ENCODE results near the gene DYRK1B. TPM values are rescaled to one million over a fixed set of nuclear protein-coding genes. Genes with fewer than 3 reads are reported as not detected.
"Not testable (repeated sequence)": the region's sequence is repeated elsewhere in the genome, so short reads cannot be mapped to it uniquely, and the experiment has no call there.

Gene DYRK1B
- polyA plus RNA-seq, 1 of the 3 experiments (the other 2 are of a cell fraction), result 17.2 TPM

DNA sequence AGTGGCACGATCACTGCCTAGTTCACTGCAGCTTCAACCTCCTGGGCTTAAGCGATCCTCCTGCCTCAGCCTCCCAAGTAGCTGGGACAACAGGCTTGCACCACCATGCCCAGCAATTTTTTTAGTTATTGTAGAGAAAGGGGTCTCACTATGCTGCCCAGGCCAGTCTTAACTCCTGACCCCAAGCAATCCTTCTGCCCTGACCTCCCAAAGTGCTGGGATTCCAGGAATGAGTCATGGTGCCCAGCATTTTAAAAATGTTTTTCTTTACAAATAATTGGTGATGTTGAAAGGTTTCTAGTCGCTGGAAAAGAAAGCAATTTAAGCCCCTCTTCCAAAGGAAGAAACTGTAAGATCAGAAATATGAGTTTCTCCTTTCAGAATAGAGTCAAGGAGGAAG is 19.4 kb downstream of the DYRK1B start (continued):
- no peak for TF ChIP-seq NRF1 (IDR thresholded peaks at IDR 0.05; ENCODE audit: low read depth, low read length)
- TF ChIP-seq CHD2 (IDR thresholded peaks at IDR 0.05; ENCODE audit: low read length, partially characterized antibody), result no peak
- no peak for TF ChIP-seq GATA2 (CRISPR knock-in tag; IDR thresholded peaks at IDR 0.05)
- TF ChIP-seq JUND (IDR thresholded peaks at IDR 0.05), result no peak
- TF ChIP-seq SIN3A (IDR thresholded peaks at IDR 0.05; ENCODE audit: borderline replicate concordance, low read depth, low read length), result no peak

DNA sequence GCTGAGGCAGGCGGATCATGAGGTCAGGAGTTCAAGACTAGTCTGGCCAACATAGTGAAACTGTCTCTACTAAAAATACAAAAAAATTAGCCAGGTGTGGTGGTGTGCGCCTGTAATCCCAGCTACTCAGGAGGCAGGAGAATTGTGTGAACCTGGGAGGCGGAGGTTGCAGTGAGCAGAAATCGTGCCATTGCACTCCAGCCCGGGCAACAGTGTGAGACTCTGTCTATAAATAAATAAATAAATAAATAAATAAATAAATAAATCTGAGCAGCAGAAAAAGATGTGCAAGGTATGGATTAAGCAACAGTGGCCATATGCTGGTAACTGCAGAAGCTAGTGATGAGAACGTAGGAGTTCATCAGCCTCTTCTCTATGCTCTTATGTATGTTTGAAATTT is 19.9 kb downstream of the DYRK1B start:
- H3F3A ChIP-seq (replicated peaks; ENCODE audit: insufficient read depth); H2AFZ ChIP-seq (ENCODE audit: low read depth); H3K4me1 ChIP-seq (ENCODE audit: control insufficient read depth in 1 of 2, insufficient read depth in 2 of 2, low read depth in 1 of 2, low read length in 1 of 2); H3K27ac ChIP-seq (ENCODE audit: low read depth in 2 of 2, low read length in 1 of 2); H3K9me3 ChIP-seq; H3K27me3 ChIP-seq (ENCODE audit: insufficient read depth); H3K4me3 ChIP-seq (ENCODE audit: low read depth in 2 of 2, low read length in 1 of 2); H3K79me2 ChIP-seq (ENCODE audit: insufficient read depth); DNase-seq; POLR2A ChIA-PET; H3K9ac ChIP-seq; H4K20me1 ChIP-seq (ENCODE audit: insufficient read depth); H3K36me3 ChIP-seq (replicated peaks in 1 of 2; ENCODE audit: control insufficient read depth in 1 of 2, insufficient read depth in 2 of 2, low read length in 1 of 2); H3K4me2 ChIP-seq; H3K9me2 ChIP-seq: not testable (repeated sequence)
- WGBS (ENCODE audit: low lambda C conversion rate), result 93% methylated on average over 6 of the region's 6 CpGs
- CTCF ChIA-PET, result interaction anchor here (0.9 kb wide), 1 partner anchor 12 kb away, joined by 3 read pairs; no protein-coding TSS in a partner anchor

DNA sequence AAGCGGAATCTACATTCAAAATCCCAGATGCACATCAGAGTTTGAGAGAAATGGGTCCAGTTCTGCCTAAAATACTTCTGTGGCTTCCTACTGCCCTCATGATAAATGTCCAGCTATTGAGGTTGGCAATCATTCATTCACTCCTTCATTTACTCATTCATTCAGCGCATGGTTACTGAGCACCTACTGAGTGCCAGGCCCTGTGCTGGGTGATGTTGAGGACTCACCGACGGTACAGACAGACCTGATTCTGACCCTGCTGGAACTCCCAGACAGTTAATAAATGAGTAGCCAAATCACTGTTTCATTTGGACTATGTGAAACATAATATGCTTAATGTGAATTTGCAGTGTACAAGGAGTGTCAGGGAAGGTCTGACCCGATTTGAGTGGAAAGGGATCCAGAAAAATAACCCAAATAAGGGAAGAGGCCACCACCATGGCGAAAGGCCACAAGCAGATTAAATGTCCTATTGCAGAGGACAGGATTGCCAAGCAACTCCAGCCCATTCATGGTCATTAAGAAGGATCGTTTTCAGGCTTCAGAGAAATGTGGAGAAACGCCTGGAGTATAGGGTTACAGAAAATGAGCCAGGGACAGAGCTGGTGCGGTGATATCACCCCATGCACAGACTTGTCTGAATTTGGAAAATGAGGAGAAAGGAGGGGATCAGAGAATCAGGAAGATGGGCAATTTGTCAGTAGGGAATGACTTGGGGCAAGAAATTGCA is 20.5 kb downstream of the DYRK1B start:
- ChIA-PET CTCF (interaction anchor here (0.9 to 1.3 kb wide), 2 partner anchors 11 to 29 kb away, joined by 3 to 4 read pairs; no protein-coding TSS in a partner anchor), POLR2A (no interaction called here)
- Histone ChIP-seq H2AFZ (ENCODE audit: low read depth) (no peak overlapping the region), H3K27ac (ENCODE audit: low read depth in 2 of 2, low read length in 1 of 2) (no peak overlapping the region), H3K36me3 (replicated peaks in 1 of 2; ENCODE audit: control insufficient read depth in 1 of 2, insufficient read depth in 2 of 2, low read length in 1 of 2) (no peaks in the 10 kb centered on the region), H3K4me3 (ENCODE audit: low read depth in 2 of 2, low read length in 1 of 2) (no peak overlapping the region), H3K4me2 (no peak overlapping the region), H3K9ac (no peak overlapping the region), H3K27me3 (ENCODE audit: insufficient read depth) (no peaks in the 10 kb centered on the region), H3K9me2 (no peaks in the 10 kb centered on the region), H3K79me2 (ENCODE audit: insufficient read depth) (no peaks in the 10 kb centered on the region), H3K4me1 (ENCODE audit: control insufficient read depth in 1 of 2, insufficient read depth in 2 of 2, low read depth in 1 of 2, low read length in 1 of 2) (no peaks in the 10 kb centered on the region), H3K9me3 (no peaks in the 10 kb centered on the region), H3F3A (replicated peaks; ENCODE audit: insufficient read depth) (no peaks in the 10 kb centered on the region), H4K20me1 (ENCODE audit: insufficient read depth) (no peaks in the 10 kb centered on the region)
- no peak for DNase-seq
- 74% methylated on average over 9 of the region's 9 CpGs for WGBS (ENCODE audit: low lambda C conversion rate)
- no peak for TF ChIP-seq YY1 (IDR thresholded peaks at IDR 0.05; ENCODE audit: low read depth)
- TF ChIP-seq, protein P1, sequence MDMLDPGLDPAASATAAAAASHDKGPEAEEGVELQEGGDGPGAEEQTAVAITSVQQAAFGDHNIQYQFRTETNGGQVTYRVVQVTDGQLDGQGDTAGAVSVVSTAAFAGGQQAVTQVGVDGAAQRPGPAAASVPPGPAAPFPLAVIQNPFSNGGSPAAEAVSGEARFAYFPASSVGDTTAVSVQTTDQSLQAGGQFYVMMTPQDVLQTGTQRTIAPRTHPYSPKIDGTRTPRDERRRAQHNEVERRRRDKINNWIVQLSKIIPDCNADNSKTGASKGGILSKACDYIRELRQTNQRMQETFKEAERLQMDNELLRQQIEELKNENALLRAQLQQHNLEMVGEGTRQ (IDR thresholded peaks at IDR 0.05; ENCODE audit: borderline replicate concordance, low read depth, low read length), result no peak
- no peak for TF ChIP-seq MEF2A (IDR thresholded peaks at IDR 0.05; ENCODE audit: borderline replicate concordance, low read depth)
- no peak for TF ChIP-seq FOXM1 (IDR thresholded peaks at IDR 0.05; ENCODE audit: low read depth)
- no peak for TF ChIP-seq GATA2 (CRISPR knock-in tag; IDR thresholded peaks at IDR 0.05)
- TF ChIP-seq EZH2phosphoT487 (IDR thresholded peaks at IDR 0.05; ENCODE audit: borderline replicate concordance, low read depth), result no peak
- TF ChIP-seq TCF12 (IDR thresholded peaks at IDR 0.05), result no peak
- no peak for TF ChIP-seq RAD21 (IDR thresholded peaks at IDR 0.05; ENCODE audit: low read length)
- no peak for TF ChIP-seq CHD2 (IDR thresholded peaks at IDR 0.05; ENCODE audit: low read length, partially characterized antibody)
- TF ChIP-seq, protein P2, sequence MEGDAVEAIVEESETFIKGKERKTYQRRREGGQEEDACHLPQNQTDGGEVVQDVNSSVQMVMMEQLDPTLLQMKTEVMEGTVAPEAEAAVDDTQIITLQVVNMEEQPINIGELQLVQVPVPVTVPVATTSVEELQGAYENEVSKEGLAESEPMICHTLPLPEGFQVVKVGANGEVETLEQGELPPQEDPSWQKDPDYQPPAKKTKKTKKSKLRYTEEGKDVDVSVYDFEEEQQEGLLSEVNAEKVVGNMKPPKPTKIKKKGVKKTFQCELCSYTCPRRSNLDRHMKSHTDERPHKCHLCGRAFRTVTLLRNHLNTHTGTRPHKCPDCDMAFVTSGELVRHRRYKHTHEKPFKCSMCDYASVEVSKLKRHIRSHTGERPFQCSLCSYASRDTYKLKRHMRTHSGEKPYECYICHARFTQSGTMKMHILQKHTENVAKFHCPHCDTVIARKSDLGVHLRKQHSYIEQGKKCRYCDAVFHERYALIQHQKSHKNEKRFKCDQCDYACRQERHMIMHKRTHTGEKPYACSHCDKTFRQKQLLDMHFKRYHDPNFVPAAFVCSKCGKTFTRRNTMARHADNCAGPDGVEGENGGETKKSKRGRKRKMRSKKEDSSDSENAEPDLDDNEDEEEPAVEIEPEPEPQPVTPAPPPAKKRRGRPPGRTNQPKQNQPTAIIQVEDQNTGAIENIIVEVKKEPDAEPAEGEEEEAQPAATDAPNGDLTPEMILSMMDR (IDR thresholded peaks at IDR 0.05), result no peak
- no peak for TF ChIP-seq SIN3A (IDR thresholded peaks at IDR 0.05; ENCODE audit: borderline replicate concordance, low read depth, low read length)
- no peak for TF ChIP-seq RCOR1 (IDR thresholded peaks at IDR 0.05; ENCODE audit: low read length)
- no peak for TF ChIP-seq FOXJ3 (CRISPR knock-in tag; IDR thresholded peaks at IDR 0.05)
- TF ChIP-seq, protein P3, sequence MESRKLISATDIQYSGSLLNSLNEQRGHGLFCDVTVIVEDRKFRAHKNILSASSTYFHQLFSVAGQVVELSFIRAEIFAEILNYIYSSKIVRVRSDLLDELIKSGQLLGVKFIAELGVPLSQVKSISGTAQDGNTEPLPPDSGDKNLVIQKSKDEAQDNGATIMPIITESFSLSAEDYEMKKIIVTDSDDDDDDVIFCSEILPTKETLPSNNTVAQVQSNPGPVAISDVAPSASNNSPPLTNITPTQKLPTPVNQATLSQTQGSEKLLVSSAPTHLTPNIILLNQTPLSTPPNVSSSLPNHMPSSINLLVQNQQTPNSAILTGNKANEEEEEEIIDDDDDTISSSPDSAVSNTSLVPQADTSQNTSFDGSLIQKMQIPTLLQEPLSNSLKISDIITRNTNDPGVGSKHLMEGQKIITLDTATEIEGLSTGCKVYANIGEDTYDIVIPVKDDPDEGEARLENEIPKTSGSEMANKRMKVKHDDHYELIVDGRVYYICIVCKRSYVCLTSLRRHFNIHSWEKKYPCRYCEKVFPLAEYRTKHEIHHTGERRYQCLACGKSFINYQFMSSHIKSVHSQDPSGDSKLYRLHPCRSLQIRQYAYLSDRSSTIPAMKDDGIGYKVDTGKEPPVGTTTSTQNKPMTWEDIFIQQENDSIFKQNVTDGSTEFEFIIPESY (IDR thresholded peaks at IDR 0.05; ENCODE audit: borderline replicate concordance, low read depth), result no peak
- TF ChIP-seq SMC3 (IDR thresholded peaks at IDR 0.05; ENCODE audit: low read depth, low read length), result no peak

Data from SK-N-SH (cell line).